HK-2 (cell line): ENCODE data around the gene GRK4.
A peak's percentile ranks its signal among the peaks of the same experiment; 100 is the strongest.
"Not testable (repeated sequence)": the region's sequence is repeated elsewhere in the genome, so short reads cannot be mapped to it uniquely, and the experiment has no call there.

Source experiments
- DNase-seq: peaks from one replicate; pipeline ENCODE4 v3.0.0-alpha.2; 2018; ENCODE audit not compliant: unreplicated experiment

Gene GRK4

DNA sequence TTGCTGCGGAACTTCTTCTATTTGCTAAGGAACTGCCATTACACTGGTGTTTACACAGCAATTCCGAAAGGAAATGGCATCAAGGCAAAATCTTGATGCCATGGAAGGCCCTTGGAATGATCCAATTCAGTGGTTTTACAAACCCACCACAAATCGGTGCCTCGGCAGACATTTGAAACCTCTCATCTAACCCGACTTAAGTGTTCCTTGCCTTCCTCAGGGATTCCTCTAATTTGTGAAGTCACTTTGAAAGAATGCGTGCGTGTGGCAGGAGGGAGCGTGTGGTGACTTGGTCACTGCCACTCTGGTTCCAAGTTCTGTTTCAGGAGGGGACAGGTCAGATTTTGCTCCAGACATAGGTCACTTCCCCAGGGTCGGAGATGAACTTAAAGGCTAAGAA lies 4.9 kb upstream of the GRK4 start:
- peak; percentile 50 for DNase-seq

DNA sequence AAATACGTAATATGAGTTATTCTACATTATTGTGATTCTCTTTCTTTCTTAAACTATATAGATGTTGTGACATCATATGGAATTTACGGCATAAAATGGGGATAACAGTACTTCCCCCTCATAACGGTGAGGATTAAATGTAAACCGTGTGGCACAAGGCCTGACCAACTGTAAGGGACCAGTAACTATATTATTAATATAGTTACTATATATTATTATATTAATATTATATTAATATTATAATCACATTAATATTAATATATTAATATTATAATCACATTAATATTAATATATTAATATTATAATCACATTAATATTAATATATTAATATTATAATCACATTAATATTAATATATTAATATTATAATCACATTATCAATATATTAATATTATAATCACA lies 2.9 kb upstream of the GRK4 start:
- not testable (repeated sequence) for DNase-seq

DNA sequence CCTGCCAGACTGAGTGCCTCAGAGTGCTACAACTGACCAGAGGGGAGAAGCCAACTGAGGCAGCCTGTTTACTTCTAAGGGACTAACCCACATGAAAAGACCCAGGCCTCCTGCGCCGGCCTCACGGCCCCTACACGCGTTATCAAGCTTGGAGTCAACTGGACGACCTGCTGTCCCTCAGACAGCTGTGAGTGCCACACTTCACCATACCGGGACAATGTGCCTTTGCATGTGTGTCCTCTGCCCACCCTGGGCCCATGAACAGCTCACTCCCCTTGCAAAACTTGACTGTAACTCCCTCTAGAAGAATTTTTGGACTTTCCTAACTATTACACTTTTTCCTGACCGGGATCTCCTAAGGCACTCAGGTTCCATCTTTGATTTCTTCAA lies 2.0 kb upstream of the GRK4 start:
- no peak for DNase-seq

DNA sequence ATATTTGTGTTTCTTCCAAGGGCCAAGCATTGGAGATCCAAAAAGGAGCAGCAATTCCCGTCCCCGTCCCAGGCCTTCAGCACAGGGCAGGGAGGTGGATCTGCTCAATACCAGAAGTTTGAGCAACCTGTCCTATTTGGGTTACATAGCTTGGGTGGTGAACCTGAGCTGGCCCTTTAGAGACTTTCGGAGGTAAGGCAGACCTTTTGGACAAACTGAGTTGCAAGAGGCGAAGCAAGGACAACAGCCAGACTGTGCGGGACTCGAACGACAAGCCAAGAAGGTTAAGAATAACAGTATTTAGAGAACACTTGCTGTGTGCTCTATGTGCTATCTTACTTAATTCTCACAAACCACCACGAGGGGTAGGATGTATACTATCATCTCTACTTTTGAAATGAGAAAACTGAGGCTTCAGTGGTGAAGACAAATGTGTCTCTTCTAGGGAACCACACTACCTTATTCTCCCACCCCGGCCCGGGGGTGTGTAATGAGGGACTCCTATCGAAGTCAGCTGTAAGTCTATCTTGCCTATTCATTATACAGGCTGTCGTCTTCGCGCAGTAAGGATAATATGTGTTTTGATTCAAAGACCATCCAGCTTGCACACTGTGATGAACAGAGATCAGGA lies 1.4 kb upstream of the GRK4 start:
- DNase-seq, result no peak

DNA sequence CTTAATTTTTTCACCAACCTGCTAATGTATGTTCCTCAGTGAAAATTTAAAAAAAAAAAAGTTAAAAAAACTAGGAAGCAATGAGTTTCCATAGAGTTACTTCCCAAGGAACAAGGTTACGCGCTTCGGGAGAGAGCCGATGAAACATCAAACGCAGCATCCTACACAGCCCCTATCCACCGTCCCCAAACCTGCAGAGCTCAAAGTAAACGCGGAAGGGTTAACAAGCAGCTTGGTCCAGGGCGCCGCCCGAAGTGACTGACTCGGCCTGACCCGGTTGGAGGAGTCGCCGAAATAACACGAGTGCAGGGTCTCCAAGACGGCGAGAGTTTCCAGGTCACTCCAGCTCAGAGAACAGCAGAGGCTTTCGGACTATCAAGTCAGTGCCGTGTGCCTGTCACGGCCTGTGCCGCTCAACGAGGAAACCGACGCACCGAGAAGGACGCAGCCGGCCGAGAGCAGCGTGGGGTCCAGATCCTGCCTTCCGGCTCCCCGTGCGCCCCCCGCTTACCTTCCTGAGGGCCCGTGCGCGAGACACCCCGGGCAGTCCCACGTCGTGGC lies 677 bp upstream of the GRK4 start:
- DNase-seq, result no peak

DNA sequence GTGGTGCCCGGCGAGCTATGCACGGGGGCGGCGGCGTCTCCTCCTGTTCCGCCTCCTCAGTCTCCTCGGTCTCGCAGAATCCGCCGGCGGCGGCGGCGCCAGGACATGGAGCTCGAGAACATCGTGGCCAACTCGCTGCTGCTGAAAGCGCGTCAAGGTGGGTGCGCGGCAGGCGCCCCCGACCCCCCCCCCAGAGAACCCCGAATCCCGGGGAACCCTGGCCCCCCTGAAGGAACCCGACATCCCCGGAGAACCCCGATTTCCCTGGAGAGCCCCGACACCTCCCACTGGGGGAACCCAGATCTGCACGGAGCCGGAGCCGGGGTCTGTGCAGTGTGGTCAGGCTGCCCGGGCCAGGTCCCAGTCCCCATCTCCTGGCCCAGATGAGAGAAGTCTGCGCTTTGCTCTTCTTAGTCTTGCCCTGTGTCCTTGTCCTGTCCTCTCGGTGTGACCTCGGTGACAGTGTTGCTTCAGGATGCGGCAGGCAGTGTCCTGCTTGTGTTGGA lies 648 bp downstream of the GRK4 start:
- no peak for DNase-seq

DNA sequence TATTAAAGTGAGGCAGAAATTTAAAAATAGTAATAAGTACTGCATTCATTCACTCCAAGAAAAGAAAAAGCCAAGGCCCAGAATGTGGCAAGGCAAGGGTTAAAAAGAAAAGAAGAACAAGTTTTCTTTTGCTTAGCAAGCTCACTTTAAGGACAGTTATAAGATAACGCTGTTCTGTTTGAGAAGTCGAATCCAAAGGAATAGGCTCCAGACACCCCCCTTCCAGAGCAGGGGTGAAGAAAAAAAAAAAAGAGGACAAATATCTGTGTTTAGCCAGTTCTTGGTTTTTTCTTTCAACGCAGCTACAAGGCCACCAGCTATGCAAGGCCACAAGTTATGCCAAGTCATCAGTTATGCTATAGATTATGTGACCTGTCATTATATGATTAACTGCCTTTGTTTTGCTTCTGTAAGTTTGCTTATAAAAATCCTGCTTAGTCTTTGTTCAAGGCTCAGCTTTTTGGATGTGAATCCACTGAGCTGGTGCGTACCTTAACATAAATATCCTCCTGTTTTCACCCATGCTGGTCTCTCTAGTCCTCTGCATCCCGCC lies 1.4 kb downstream of the GRK4 start:
- no peak for DNase-seq

DNA sequence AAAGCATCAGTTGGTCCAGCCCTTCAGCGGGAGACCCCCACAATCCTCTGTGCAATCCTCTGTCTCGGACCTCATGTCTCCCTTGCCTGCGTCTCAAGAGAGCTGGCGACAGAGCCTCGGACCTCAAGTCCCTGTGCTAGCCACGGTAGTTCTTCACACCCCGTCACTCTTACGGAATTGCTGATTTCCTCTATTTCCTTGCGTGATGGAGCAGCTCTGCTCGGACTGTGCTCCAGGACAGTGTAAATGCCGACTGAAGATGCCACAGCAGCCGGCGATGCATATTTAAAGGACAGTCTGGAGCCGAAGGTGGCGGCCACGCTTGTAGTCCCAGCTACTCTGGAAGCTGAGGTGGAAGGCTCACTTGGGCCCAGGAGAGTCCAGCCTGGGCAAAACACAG lies 1.9 kb downstream of the GRK4 start:
- DNase-seq, result no peak

DNA sequence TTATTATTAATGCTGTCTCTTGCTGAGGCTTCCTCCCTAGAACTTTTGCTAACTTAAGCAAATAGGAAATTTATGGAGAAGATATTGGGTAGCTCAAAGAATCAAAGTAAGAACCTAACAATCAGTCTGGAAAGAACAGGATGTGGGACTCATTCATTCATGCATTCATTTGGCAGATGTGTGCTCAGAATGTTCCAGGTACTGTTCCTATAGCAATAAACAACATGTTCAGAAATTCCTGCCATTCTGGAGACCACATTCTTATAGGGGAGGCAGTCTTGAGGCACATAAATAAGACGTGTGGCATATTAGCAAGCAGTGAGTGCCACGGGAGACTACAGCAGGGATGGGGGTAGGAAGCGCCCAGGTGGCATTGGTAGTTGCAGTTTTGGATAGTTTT lies 5.0 kb downstream of the GRK4 start:
- no peak for DNase-seq

DNA sequence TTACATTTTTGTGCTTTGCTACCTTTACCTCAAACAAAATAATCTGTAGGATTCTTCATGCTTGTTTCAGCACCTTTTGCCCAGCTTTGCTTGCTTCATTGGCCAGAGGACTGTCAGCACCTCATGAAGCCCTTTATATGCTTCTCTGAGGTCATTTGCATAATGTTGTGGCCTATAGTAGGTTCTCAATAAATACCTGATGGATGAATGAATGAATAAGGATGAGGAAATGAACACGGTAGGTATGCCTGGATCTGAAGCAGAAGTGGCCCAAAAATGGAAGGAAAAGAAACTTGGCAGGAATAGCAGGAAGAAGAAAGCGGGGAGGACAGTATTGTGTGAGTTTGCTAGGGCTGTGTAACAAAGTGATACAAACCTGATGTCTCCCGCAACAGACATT lies 7.9 kb downstream of the GRK4 start:
- DNase-seq, result no peak

DNA sequence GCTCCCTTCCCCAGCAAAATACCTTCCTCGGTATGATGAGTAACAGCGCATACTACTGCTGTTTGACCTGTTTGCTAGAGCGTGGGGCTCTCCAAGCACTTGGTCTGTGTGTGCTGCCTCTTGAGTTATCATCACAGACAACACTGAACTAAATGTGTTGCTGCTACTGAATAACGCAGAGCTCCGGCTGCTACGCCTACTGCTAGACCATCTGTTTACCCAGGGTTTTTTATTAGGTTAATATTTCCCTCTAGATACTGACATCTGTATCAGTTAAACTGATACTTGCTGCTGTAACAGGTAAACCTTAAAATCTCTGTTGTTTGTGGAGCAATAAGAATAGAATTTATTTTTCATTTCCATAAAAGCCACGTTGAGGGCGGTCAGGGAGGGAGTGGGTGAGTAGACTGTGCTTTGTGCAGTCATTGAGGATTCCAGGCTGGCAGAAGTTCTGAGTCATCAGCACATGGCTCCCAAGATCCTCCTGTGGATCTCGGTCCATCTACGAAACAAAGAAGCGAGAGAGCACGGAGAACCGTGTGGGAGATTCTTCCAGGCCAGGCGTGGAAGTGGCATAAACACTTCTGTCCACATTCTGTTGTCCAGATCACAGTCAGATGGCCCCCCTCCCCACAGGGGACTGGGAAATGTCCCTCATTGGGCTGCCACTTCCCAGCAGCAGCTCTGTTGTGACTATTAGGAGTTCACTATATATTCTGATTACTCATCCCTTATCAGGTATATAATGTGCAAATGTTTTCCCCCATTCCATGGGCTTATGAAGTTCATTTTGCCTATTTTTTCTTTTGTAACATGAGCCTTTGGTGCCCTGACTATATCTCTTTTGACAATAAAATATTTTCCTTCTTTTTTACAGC lies 14.1 kb downstream of the GRK4 start:
- DNase-seq, result no peak

DNA sequence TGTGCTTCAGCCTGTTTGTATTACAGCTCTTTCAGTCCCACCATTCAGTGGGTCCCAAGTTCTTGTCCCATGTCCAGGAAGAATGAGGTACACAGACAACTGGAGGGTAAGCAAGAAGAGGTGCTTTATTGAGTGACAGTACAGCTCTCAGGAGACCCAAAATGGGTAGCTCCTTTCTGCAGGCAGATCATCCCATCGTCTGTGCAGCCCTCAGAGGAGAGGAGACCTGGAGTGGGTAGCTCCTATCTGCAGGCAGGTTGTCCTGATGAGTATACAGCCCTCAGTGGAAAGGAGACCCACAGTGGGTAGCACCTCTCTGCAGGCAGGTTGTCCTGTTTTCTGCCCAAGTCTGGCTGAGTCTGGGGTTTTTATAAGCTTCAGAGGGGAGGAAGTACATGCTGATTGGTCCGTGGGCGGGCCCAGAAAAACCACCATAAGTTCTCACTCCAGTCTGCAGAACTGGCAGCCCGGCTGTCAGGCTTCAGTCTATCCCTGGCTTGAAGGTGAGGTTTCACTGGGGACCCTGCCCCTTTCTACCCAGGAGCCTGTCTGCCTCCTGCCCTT lies 18.0 kb downstream of the GRK4 start:
- DNase-seq, result no peak

DNA sequence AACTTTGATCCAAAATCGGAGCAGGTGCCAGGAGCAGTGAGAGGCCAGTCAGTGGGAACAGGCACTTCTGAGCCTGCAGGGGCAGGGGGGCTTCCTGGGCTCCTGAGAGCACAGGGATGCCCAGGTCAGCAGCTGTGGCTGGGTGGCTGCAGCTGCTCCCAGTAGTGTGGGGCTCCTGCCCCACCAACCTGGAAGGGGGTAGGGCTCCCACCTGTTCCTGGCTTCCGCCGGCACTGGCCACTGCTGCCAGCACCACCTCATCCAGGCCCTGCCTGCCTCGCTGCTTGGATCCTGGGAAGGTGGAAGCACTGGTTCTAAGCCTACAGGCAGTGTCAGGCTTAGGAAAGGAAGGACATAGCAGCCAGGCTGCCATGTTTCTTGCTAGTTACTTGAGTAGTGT lies 18.6 kb downstream of the GRK4 start:
- DNase-seq, result no peak

DNA sequence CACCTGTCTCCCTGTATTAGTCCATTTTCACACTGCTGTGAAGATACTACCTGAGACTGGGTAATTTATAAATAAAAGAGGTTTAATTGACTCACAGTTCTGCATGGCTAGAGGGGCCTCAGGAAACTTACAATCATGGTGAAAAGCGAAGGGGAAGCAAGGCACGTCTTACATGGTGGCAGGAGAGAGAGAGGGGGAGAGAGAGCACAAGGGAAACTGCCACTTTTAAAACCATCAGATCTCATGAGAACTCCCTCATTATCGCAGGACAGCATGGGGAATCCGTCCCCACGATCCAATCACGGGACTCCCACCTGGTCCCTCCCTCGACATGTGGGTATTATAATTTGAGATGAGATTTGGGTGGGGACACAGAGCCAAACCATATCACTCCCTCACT lies 20.3 kb downstream of the GRK4 start:
- DNase-seq, result not testable (repeated sequence)

DNA sequence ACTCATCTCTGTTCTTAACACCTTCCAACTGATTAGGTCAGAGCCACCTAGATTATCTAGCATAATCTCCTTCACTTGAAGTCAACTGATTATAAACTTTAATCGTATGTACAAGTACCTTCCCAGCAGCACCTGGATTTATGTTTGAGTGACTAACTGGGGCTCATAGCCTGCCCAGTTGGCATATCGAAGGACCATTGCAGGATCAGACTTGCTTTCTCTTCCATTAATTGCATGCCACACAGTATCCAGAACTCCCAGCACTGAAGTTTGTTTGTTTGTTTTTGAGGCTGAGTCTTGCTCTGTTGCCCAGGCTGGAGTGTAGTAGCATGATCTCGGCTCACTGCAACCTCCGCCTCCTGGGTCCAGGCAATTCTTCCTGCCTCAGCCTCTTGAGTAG lies 27.9 kb downstream of the GRK4 start:
- DNase-seq, result no peak

DNA sequence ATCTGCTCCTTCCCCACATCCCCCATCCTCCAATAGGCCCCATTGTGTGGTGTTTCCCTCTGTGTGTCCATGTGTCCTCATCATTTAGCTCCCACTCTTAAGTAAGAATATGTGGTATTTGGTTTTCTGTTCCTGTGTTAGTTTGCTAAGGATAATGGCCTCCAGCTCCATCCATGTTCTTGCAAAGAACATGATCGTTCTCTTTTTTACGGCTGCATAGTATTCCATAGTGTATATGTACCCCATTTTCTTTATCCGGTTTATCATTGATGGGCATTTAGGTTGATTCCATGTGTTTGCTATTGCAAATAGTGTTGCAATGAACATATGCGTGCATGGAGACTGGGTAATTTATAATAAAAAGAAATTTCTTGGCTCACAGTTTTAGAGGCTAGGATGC lies 31.5 kb downstream of the GRK4 start:
- no peak for DNase-seq

DNA sequence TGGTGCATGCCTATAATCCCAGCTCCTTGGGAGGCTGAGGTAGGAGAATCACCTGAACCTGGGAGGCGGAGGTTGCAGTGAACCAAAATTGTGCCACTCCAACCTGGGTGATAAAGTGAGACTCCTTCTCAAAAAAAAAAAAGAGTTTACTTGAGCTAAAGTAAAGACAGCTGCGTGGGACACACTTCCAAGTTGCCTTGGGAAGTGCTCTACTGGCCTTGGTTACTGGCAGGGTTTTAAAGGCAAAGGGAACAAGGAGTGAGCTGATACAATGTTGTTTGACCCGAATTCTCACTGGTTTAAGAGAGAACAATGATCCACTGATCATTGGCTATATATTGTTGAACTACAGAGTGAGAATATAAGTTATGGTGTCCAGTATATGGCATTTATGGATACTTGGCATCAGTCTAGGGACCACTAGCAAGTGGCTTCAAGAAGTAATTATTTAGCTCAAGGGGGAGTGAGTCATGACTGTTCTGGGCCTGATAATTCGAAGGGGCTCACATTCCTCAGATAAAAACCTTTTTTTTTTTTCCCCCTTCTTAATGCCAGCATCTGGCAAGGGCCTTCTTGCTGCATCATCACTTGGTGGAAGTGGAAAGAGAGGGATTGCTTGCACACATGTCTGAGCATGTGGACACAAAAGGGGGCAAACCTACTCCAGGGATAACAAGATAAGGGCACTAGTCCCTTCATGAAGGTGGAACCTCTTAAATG lies 32.3 kb downstream of the GRK4 start:
- DNase-seq, result no peak

DNA sequence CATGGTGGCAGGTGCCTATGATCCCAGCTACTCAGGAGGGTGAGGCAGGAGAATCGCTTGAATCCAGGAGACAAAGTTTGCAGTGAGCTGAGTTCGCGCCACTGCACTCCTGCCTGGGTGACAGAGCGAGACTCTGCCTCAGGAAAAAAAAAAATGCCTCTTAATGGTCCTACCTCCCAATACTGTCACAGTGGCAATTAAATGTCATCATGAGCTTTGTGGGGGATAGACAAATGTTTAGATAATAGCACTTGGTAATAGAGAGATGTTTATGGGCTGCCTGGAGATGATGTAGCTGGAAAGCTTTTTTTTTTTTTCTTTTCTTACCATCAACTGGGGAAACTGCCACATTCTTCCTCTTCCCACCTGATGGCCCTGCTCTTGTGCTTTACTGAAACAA lies 33.0 kb downstream of the GRK4 start:
- DNase-seq, result no peak

DNA sequence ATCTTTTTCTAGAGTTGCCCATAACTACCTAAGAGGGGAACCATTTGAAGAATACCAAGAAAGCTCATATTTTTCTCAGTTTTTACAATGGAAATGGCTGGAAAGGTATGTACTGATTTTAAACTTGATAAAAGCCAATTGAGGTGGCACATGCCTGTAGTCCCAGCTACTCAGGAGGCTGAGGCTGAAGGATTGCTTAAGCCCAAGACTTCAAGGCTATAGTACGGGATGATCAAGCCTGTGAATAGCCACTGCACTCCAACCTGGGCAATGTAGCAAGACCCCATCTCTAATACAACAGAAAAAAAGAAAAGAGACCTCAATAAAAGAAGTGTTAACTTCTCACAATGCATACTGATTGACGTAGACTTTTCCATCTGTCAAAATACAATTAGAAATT lies 44.4 kb downstream of the GRK4 start:
- no peak for DNase-seq

DNA sequence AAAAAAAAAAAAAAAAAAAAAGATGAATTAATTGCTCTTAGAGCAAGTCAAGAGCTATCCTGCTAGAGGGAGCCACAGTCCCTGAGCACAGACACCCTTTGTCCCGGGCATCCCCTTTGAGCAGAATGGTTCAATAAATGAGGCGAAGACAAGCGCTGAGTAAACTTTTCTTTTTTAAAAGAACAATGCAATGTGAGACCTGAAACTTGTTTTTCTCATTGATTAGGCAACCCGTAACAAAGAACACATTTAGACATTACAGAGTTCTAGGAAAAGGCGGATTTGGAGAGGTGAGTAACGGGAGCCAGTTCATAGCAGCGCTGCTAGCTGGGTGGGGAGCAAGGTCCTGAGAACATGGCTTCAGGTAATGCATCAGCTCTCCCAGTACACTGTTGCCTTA lies 46.1 kb downstream of the GRK4 start:
- no peak for DNase-seq

DNA sequence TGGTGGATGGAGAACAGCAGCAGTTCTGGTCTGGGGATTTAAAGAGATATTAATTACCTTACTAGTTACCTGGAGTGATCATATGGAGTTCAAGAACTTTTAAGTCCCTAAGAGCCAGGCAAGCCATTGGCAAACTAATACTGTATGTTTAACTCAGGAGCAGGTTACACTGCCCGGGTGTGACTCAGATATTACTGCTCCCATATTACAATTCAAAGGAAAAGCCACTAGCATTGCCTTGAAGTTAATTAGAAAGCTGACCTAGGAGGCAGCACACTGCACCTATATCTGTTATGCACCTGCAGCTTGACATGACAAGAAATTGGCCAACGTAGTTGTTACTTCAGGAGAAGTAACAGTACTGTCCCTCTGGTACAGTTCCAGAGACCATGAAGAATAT lies 47.2 kb downstream of the GRK4 start:
- no peak for DNase-seq

DNA sequence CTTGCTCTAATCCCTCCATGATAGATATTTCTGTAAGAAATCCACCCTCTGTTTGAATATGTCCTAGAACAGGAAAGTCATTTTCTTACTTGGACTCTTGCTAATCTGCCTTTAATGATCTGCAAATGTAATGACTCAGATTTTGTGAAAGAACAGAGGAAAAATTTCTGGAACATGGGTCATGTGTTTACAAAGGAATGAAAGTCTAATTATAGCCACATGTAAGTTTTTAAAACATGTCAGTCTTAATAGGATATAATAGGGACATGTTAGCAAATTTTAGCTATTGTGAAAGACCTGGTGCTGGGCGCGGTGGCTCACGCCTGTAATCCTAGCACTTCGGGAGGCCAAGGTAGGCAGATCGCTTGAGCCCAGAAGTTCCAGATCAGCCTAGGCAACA lies 47.6 kb downstream of the GRK4 start:
- no peak for DNase-seq
